ENCODE data around the gene ARGLU1. TPM values are rescaled to one million over a fixed set of nuclear protein-coding genes. Genes with fewer than 3 reads are reported as not detected.

Gene ARGLU1
- polyA plus RNA-seq, 1 experiment: 25.6 TPM

GRCh38 chr13:106530171-106530851, 37.6 kb downstream of the ARGLU1 start:
- H3K36me3 ChIP-seq (ENCODE audit: control insufficient read depth, insufficient read depth, low read length): no peaks in the 10 kb centered on the region
- DNase-seq (ENCODE audit: low read depth): no peak
- no peak overlapping the region for H3K4me3 ChIP-seq (ENCODE audit: low read depth, low read length)
- CTCF ChIA-PET: interaction anchor here (1.2 to 2.7 kb wide), 2 partner anchors 90 to 1120 kb away, joined by 3 to 9 read pairs; no protein-coding TSS in a partner anchor
- H3K27me3 ChIP-seq (ENCODE audit: control insufficient read depth, insufficient read depth, low read length): no peaks in the 10 kb centered on the region
- no peak for TF ChIP-seq CTCF (IDR thresholded peaks at IDR 0.05; ENCODE audit: insufficient read depth, low read depth, low read length)
- POLR2A ChIA-PET: no interaction called here

DNA sequence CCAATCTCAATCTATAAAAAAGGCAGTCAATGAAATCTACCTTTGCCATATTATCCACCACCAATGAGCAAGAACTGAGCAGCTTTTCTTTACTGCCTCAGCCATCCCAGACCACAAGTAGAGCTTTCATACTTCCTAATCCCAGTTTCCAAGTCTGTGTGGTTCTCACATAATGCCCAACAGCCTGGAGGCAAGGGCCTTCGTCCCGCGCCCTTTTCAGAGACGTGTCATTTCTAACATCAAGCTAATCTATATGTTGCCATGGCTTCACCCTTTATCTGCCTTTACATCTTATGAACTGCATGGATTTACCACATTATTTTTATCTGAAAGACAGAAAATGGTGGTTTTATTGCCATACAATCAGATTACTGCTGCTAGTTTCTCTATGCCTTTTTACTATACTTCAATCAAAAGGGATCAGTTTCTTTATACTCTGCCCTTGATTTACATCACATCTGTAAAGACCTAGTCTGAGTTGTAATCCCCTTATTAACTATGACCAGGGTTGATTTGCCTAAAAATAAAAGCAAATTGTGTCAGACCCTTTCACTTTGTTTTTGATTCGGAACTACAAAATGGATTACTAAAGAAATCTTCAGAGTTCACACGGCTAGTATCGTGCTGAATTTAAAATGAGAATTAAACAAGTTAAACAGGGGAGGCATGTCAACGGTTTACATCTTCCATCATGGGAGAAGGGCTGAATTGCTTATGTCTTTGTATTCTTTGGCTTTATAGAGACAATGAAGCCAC, 38.3 kb downstream of the ARGLU1 start:
- ChIA-PET CTCF (no interaction called here), POLR2A (no interaction called here)
- Histone ChIP-seq H3K36me3 (ENCODE audit: control insufficient read depth, insufficient read depth, low read length) (no peaks in the 10 kb centered on the region), H3K27me3 (ENCODE audit: control insufficient read depth, insufficient read depth, low read length) (no peaks in the 10 kb centered on the region), H3K4me3 (ENCODE audit: low read depth, low read length) (no peak overlapping the region)
- no peak for DNase-seq (ENCODE audit: low read depth)
- no peak for TF ChIP-seq CTCF (IDR thresholded peaks at IDR 0.05; ENCODE audit: insufficient read depth, low read depth, low read length)

GRCh38 chr13:106528718-106529414, 39.1 kb downstream of the ARGLU1 start:
- DNase-seq (ENCODE audit: low read depth): no peak
- ChIA-PET POLR2A (no interaction called here), CTCF (no interaction called here)
- Histone ChIP-seq H3K36me3 (ENCODE audit: control insufficient read depth, insufficient read depth, low read length) (no peaks in the 10 kb centered on the region), H3K4me3 (ENCODE audit: low read depth, low read length) (no peak overlapping the region), H3K27me3 (ENCODE audit: control insufficient read depth, insufficient read depth, low read length) (no peaks in the 10 kb centered on the region)
- TF ChIP-seq CTCF (IDR thresholded peaks at IDR 0.05; ENCODE audit: insufficient read depth, low read depth, low read length): no peak

DNA sequence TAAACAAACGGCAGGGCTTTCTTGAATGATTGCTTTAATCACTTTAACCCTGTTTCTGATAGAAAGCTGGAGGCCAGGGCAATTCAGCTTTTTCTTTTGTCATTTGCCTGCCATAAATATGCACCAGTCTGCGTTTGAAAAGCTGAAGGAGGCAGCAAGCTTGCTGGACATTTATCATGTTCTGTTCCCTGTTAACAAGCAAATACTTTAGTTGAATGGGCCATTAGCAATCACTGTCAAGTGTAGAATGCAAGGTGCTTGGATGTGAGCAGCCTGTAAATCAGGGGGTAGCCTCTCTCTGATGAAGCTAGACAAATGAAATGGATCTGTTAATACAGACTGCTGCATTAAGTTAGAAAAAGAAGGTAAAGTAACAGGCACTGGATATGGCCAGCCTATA, 40.1 kb downstream of the ARGLU1 start:
- Histone ChIP-seq H3K27me3 (ENCODE audit: control insufficient read depth, insufficient read depth, low read length) (no peaks in the 10 kb centered on the region), H3K36me3 (ENCODE audit: control insufficient read depth, insufficient read depth, low read length) (no peaks in the 10 kb centered on the region), H3K4me3 (ENCODE audit: low read depth, low read length) (no peak overlapping the region)
- TF ChIP-seq CTCF (IDR thresholded peaks at IDR 0.05; ENCODE audit: insufficient read depth, low read depth, low read length): no peak
- ChIA-PET CTCF (no interaction called here), POLR2A (interaction anchor here (1.0 kb wide), 1 partner anchor 445 kb away, joined by 7 read pairs; no protein-coding TSS in a partner anchor)
- no peak for DNase-seq (ENCODE audit: low read depth)

DNA sequence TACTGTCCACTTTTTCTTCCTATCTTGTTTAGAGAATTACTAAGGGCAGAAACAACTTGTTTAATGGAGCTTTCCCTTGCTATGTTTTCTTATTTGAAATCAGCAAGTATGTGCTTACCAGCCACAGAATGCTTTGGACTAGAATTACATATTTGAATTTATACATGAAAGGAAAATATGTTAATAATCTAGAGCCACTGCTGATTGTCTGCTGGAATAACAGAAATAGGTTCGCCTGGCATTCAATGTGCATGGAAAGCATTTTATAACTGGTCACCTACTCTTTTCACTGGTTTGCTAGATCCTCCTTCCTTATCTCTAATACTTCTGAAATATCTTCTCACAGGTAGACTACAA, 40.5 kb downstream of the ARGLU1 start:
- Histone ChIP-seq H3K36me3 (ENCODE audit: control insufficient read depth, insufficient read depth, low read length) (no peaks in the 10 kb centered on the region), H3K27me3 (ENCODE audit: control insufficient read depth, insufficient read depth, low read length) (no peaks in the 10 kb centered on the region), H3K4me3 (ENCODE audit: low read depth, low read length) (no peak overlapping the region)
- POLR2A ChIA-PET: interaction anchor here (1.0 kb wide), 1 partner anchor 445 kb away, joined by 7 read pairs; no protein-coding TSS in a partner anchor
- DNase-seq (ENCODE audit: low read depth): no peak
- TF ChIP-seq CTCF (IDR thresholded peaks at IDR 0.05; ENCODE audit: insufficient read depth, low read depth, low read length): no peak
- CTCF ChIA-PET: interaction anchor here (0.6 to 1.0 kb wide), 2 partner anchors 18 to 99 kb away, joined by 3 read pairs; no protein-coding TSS in a partner anchor
